HG03045 (cell line): ENCODE data around the gene TUBE1.
"Not testable (repeated sequence)": the region's sequence is repeated elsewhere in the genome, so short reads cannot be mapped to it uniquely, and the experiment has no call there.

Source experiments
- ATAC-seq: cut with Tn5 transposase; IDR thresholded peaks from one replicate; pipeline ENCODE4 v1.9.1; 2021; ENCODE audit warnings: mild to moderate bottlenecking, moderate library complexity; ENCODE audit not compliant: unreplicated experiment

TUBE1 gene

GRCh38 chr6:112087136-112087911 is at the start of gene TUBE1, which contains the start of gene FAM229B:
Gene TUBE1 (minus strand): TSS chr6:112087482. CDS start chr6:112087434, 48 bp downstream.
Gene FAM229B (plus strand): TSS chr6:112087591. CDS start chr6:112099284, 11,693 bp downstream.
- peak; percentile 98 for ATAC-seq

GRCh38 chr6:112130878-112131277 is 43.6 kb upstream of the TUBE1 start:
- ATAC-seq = no peak

GRCh38 chr6:112128208-112128607 is 40.9 kb upstream of the TUBE1 start:
- ATAC-seq = no peak

- ATAC-seq = no peak
Observed at GRCh38 chr6:112123982-112124381, 36.7 kb upstream of the TUBE1 start.

- ATAC-seq = no peak
Observed at GRCh38 chr6:112122756-112123155, 35.5 kb upstream of the TUBE1 start.

- ATAC-seq = no peak
Observed at GRCh38 chr6:112118034-112118433, 30.8 kb upstream of the TUBE1 start.

- no peak for ATAC-seq
Observed at GRCh38 chr6:112117554-112117953, 30.3 kb upstream of the TUBE1 start.

GRCh38 chr6:112116221-112116620 is 28.9 kb upstream of the TUBE1 start:
- ATAC-seq = no peak

- no peak for ATAC-seq
Observed at GRCh38 chr6:112114577-112115223, 27.4 kb upstream of the TUBE1 start.

GRCh38 chr6:112113918-112114317 is 26.6 kb upstream of the TUBE1 start:
- ATAC-seq = no peak

GRCh38 chr6:112113431-112113830 is 26.1 kb upstream of the TUBE1 start:
- ATAC-seq = no peak

GRCh38 chr6:112109262-112109661 is 22.0 kb upstream of the TUBE1 start:
- ATAC-seq = no peak

GRCh38 chr6:112106562-112106961 is 19.3 kb upstream of the TUBE1 start:
- ATAC-seq = no peak

GRCh38 chr6:112106026-112106425 is 18.7 kb upstream of the TUBE1 start:
- not testable (repeated sequence) for ATAC-seq

GRCh38 chr6:112100561-112100960 is 13.3 kb upstream of the TUBE1 start:
- no peak for ATAC-seq

GRCh38 chr6:112096901-112097300 is 9.6 kb upstream of the TUBE1 start:
- no peak for ATAC-seq

GRCh38 chr6:112087916-112088315 is 634 bp upstream of the TUBE1 start:
- ATAC-seq = no peak

- peak; percentile 24 for ATAC-seq
Observed at GRCh38 chr6:112086744-112087135, 542 bp downstream of the TUBE1 start.

GRCh38 chr6:112085286-112086065 is 1.8 kb downstream of the TUBE1 start:
- ATAC-seq = no peak

- no peak for ATAC-seq
Observed at GRCh38 chr6:112081569-112081968, 5.7 kb downstream of the TUBE1 start.

GRCh38 chr6:112066606-112067005 is 20.7 kb downstream of the TUBE1 start:
- ATAC-seq = no peak
